ENCODE measurements around the gene PKHD1. TPM values are rescaled to one million over a fixed set of nuclear protein-coding genes. Genes with fewer than 3 reads are reported as not detected.

The PKHD1 gene
- total and polyA plus RNA-seq, 2 of the 8 experiments (the other 6 are each of a cell fraction or from before 2014, with no cell fraction given), result 0.06 to 0.09 TPM

- no peak for TF ChIP-seq HDAC6 (IDR thresholded peaks at IDR 0.05; ENCODE audit: low read depth, low read length)
- TF ChIP-seq HDAC2 (IDR thresholded peaks at IDR 0.05; ENCODE audit: borderline replicate concordance in 1 of 2, low read depth in 2 of 2, low read length in 2 of 2), result no peak
- no peak for TF ChIP-seq RAD21 (IDR thresholded peaks at IDR 0.05 in 1 of 2, conservative IDR thresholded peaks at IDR 0.05 in 1 of 2; ENCODE audit: low read depth in 2 of 2, low read length in 2 of 2)
- TF ChIP-seq SUZ12 (IDR thresholded peaks at IDR 0.05; ENCODE audit: low read length), result no peak
- no peak for TF ChIP-seq EGR1 (IDR thresholded peaks at IDR 0.05; ENCODE audit: borderline replicate concordance, low read depth, low read length)
These were observed 45.1 kb downstream of the PKHD1 start (continued) for GRCh38 chr6:52042141-52042885.

All from H1 (cell line).